Natural killer cell treated with Interleukin-12 subunit alpha and Interleukin-12 subunit beta and Interleukin-15 and Interleukin-18, amount 100 ng/mL, for 72 hours (primary cell): ENCODE results near the gene TSPAN9. TPM values are rescaled to one million over a fixed set of nuclear protein-coding genes. Genes with fewer than 3 reads are reported as not detected.
"Not testable (repeated sequence)": the region's sequence is repeated elsewhere in the genome, so short reads cannot be mapped to it uniquely, and the experiment has no call there.

Experiments
- ATAC-seq, 2 donors: fragments of 150-1000 bp; cut with Tn5 transposase in 1 of 2; sonication (Bioruptor Pico), chemical (Tn5 transposase) in 1 of 2; 2 replicates each; pipeline ENCODE4 v1.10.0; 2021
- DNase-seq: peaks from one replicate; pipeline ENCODE4 v3.0.0; 2022; ENCODE audit warnings: low spot score
- H3K27ac Mint-ChIP-seq, 2 donors: 1 replicate in 1 of 2; 2 replicates in 1 of 2; pipeline ENCODE4 v1.8.0; 2022; ENCODE audit warnings: mixed read lengths in 2 of 2, mild to moderate bottlenecking in 1 of 2, moderate library complexity in 1 of 2
- H3K27me3 Mint-ChIP-seq, 2 donors: 1 replicate in 1 of 2; 2 replicates in 1 of 2; pipeline ENCODE4 v1.8.0; 2022; ENCODE audit warnings: mixed read lengths in 2 of 2
- H3K36me3 Mint-ChIP-seq: one replicate; pipeline ENCODE4 v1.8.0; 2022; ENCODE audit warnings: mixed read lengths
- H3K4me1 Mint-ChIP-seq, 2 donors: 1 replicate in 1 of 2; 2 replicates in 1 of 2; pipeline ENCODE4 v1.8.0; 2022; ENCODE audit warnings: low read depth in 2 of 2, mixed read lengths in 2 of 2, mild to moderate bottlenecking in 1 of 2
- H3K4me3 Mint-ChIP-seq: one replicate; pipeline ENCODE4 v1.8.0; 2022; ENCODE audit warnings: mixed read lengths
- H3K9me3 Mint-ChIP-seq: 2 replicates; pipeline ENCODE4 v1.8.0; 2022; ENCODE audit warnings: mixed read lengths
- total RNA-seq, 2 donors: library from RNA; stranded (reverse); gene quantifications; one replicate each; pipeline ENCODE4 v1.2.3, GENCODE V29; 2022

Gene TSPAN9
- total RNA-seq, 2 donors from 2014 or later, result 0.10 TPM; not detected in 1

DNA sequence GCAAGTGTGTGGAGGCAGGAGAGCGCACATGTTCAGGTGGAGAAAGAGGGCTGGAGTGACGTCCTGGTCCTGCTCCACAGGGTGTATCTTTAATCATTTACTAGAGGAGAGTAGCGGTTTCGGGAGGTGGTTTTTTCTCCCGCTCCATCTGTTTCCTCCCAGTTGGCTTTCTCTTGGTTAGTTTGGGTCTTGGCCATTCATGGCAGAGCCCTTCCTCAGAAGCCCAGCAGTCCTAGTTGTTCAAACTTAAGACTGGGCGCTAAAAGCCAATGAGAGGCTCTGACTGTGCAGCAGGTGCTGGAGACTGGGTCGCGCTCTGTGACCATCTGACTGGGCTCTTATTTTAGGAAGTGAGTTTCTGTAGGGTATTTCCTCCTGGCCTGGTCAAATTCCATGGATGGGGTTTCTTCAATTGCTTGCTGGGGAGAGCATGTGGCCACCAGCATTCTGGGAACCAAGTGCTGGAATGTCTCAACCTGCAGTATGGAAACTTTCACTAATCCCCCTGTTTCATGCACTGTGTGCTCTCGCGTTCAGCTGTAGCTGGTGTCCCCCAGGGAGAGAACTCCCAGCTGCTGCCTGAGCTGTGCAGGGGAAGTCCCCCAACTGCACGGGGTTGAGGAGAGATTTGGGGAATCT is 27.4 kb upstream of the TSPAN9 start:
- no peak overlapping the region for H3K27ac Mint-ChIP-seq
- ATAC-seq, result no peak
- H3K4me3 Mint-ChIP-seq, result no peak overlapping the region
- no peaks in the 10 kb centered on the region for H3K36me3 Mint-ChIP-seq
- H3K27me3 Mint-ChIP-seq, result peaks cover 0 to 14% of the 10 kb centered on the region in 2 donors
- no peaks in the 10 kb centered on the region for H3K9me3 Mint-ChIP-seq
- H3K4me1 Mint-ChIP-seq, result no peaks in the 10 kb centered on the region
- DNase-seq, result no peak

DNA sequence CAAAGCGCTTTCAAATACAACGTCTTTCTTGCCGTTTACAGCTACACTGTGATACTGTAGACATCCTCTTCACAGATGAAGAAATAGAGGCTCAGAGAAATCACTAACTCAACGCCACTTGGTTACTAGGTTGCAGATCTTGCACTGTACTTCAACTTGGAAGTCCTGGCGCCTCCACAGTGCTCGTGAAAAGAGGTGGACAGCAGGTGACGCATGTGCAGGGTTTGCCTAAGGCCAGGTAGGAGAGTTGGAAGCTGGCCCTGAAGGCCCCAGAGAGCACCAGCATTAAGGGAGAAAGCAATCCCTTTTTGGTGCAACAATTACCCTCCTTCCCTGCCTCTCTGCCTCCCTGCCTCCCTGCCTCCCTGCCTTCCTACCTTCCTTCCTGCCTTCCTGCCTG is 22.8 kb upstream of the TSPAN9 start:
- Mint-ChIP-seq H3K27me3 (peaks cover 0 to 9% of the 10 kb centered on the region in 2 donors), H3K4me1 (no peaks in the 10 kb centered on the region), H3K27ac (no peak overlapping the region), H3K36me3 (no peaks in the 10 kb centered on the region), H3K9me3 (no peaks in the 10 kb centered on the region), H3K4me3 (no peak overlapping the region)
- DNase-seq (no peak), ATAC-seq (no peak)

- no peak for ATAC-seq
- Mint-ChIP-seq H3K4me3 (no peak overlapping the region), H3K27ac (no peak overlapping the region), H3K4me1 (no peaks in the 10 kb centered on the region), H3K36me3 (no peaks in the 10 kb centered on the region), H3K27me3 (peaks cover 6 to 13% of the 10 kb centered on the region in 2 donors), H3K9me3 (no peaks in the 10 kb centered on the region)
- no peak for DNase-seq
These were observed 22.0 kb upstream of the TSPAN9 start for GRCh38 chr12:3055026-3055703.

GRCh38 chr12:3055704-3056467 is 21.3 kb upstream of the TSPAN9 start:
- H3K4me3 Mint-ChIP-seq, result no peak overlapping the region

GRCh38 chr12:3061059-3061458 is 16.1 kb upstream of the TSPAN9 start:
- H3K9me3 Mint-ChIP-seq, result no peaks in the 10 kb centered on the region
- ATAC-seq, result peak in 1 of 2 donors; percentile 17
- H3K27ac Mint-ChIP-seq, result no peak overlapping the region
- H3K4me1 Mint-ChIP-seq, result no peaks in the 10 kb centered on the region
- no peak overlapping the region for H3K4me3 Mint-ChIP-seq
- H3K27me3 Mint-ChIP-seq, result peaks cover 28 to 46% of the 10 kb centered on the region in 2 donors
- no peak for DNase-seq
- peaks cover 9% of the 10 kb centered on the region for H3K36me3 Mint-ChIP-seq

More at GRCh38 chr12:3055704-3056467, 21.3 kb upstream of the TSPAN9 start:
- DNase-seq (no peak), ATAC-seq (no peak)
- H3K36me3 Mint-ChIP-seq, result no peaks in the 10 kb centered on the region
- H3K9me3 Mint-ChIP-seq, result no peaks in the 10 kb centered on the region
- H3K27ac Mint-ChIP-seq, result no peak overlapping the region
- H3K4me1 Mint-ChIP-seq, result no peaks in the 10 kb centered on the region
- peaks cover 11 to 14% of the 10 kb centered on the region in 2 donors for H3K27me3 Mint-ChIP-seq

- Mint-ChIP-seq H3K27ac (no peak overlapping the region), H3K36me3 (peaks cover 9% of the 10 kb centered on the region), H3K9me3 (no peaks in the 10 kb centered on the region), H3K4me1 (no peaks in the 10 kb centered on the region), H3K27me3 (peaks cover 30 to 46% of the 10 kb centered on the region in 2 donors), H3K4me3 (no peak overlapping the region)
- peak in 1 of 2 donors; percentile 20 for ATAC-seq
- DNase-seq, result no peak
These were observed 15.5 kb upstream of the TSPAN9 start for GRCh38 chr12:3061501-3062215.

DNA sequence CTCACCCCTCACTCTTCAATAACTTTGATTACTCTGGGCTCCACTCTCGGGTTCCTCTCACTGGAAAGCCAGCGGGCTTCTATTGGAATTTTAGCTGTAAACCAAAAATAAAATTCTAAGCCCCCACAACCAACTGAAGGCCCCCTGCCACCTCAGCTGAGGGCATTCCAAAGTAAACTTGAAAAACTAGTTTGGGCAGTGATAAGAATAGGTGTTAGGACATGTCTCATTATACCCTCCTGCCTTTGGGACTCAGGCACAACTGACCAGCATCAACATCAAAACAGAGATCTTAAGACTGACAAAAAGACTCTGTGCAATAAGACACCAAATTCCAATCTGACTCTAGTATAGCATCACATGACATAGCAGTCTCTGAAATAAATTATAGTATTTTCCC is 11.9 kb upstream of the TSPAN9 start:
- Mint-ChIP-seq H3K27me3 (peaks cover 38 to 46% of the 10 kb centered on the region in 2 donors), H3K4me1 (no peaks in the 10 kb centered on the region), H3K27ac (no peak overlapping the region), H3K9me3 (no peaks in the 10 kb centered on the region), H3K4me3 (no peak overlapping the region), H3K36me3 (peaks cover 9% of the 10 kb centered on the region)
- no peak for DNase-seq
- no peak for ATAC-seq

DNA sequence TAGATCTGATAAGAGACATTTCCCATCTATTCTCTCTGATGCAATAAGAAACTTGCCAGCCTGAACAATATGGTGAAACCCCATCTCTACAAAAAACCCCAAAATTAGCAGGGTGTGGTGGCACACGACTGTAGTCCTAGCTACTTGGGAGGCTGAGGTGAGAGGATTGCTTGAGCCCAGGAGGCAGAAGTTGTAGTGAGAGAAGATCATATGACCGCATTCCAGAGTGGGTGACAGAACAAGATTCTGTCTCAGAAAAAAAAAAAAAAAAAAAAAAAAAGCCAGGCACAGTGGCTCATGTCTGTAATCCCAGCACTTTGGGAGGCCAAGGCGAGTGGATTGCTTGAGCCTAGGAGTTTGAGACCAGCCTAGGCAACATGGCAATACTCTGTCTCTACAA is 11.3 kb upstream of the TSPAN9 start:
- not testable (repeated sequence) for H3K36me3 Mint-ChIP-seq, H3K4me3 Mint-ChIP-seq, ATAC-seq, H3K9me3 Mint-ChIP-seq, H3K4me1 Mint-ChIP-seq, DNase-seq, H3K27ac Mint-ChIP-seq
- peaks cover 35 to 42% of the 10 kb centered on the region in 2 donors for H3K27me3 Mint-ChIP-seq

GRCh38 chr12:3069714-3070113 is 7.5 kb upstream of the TSPAN9 start:
- DNase-seq, result no peak
- H3K36me3 Mint-ChIP-seq, result no peaks in the 10 kb centered on the region
- no peaks in the 10 kb centered on the region for H3K4me1 Mint-ChIP-seq
- ATAC-seq, result no peak
- H3K9me3 Mint-ChIP-seq, result no peaks in the 10 kb centered on the region
- no peak overlapping the region for H3K4me3 Mint-ChIP-seq
- no peak overlapping the region for H3K27ac Mint-ChIP-seq
- H3K27me3 Mint-ChIP-seq, result peaks cover 6 to 14% of the 10 kb centered on the region in 2 donors

- peaks cover 13 to 16% of the 10 kb centered on the region in 2 donors for H3K27me3 Mint-ChIP-seq
- no peak overlapping the region for H3K4me3 Mint-ChIP-seq
- H3K27ac Mint-ChIP-seq, result no peak overlapping the region
These were observed 6.1 kb upstream of the TSPAN9 start for GRCh38 chr12:3071107-3071506.

DNA sequence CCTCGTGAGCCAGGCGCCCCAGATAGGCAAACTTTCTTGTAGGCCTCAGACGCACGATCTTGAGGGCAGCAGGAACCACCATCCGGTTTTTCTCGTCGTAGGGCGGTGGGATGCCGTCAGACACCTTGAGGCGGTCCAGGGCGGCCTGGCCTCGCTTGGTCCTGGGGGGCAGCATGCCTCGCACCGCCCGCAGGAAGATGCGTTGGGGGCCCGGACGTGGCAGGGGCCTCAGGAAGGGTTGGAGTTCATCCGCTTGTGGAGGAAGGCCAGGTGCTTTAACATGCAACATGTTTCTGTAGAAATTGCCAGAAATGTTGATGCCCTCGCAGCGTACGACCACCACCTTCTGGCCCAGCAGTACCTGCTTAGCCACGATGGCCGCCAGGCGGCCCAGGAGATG is 5.5 kb upstream of the TSPAN9 start:
- H3K9me3 Mint-ChIP-seq, result no peaks in the 10 kb centered on the region

More at GRCh38 chr12:3071107-3071506, 6.1 kb upstream of the TSPAN9 start:
- no peak for DNase-seq
- ATAC-seq, result no peak
- Mint-ChIP-seq H3K36me3 (no peaks in the 10 kb centered on the region), H3K4me1 (no peaks in the 10 kb centered on the region), H3K9me3 (no peaks in the 10 kb centered on the region)

GRCh38 chr12:3073438-3074250 is 3.5 kb upstream of the TSPAN9 start:
- ATAC-seq (peak in 1 of 2 donors; percentile 51), DNase-seq (peak; percentile 84)
- peaks cover 0 to 5% of the 10 kb centered on the region in 2 donors for H3K4me1 Mint-ChIP-seq
- no peak overlapping the region for H3K4me3 Mint-ChIP-seq
- no peak overlapping the region for H3K27ac Mint-ChIP-seq
- peaks cover 11 to 13% of the 10 kb centered on the region in 2 donors for H3K27me3 Mint-ChIP-seq
- H3K36me3 Mint-ChIP-seq, result no peaks in the 10 kb centered on the region
- H3K9me3 Mint-ChIP-seq, result no peaks in the 10 kb centered on the region

More for the DNA sequence above, 5.5 kb upstream of the TSPAN9 start:
- Mint-ChIP-seq H3K36me3 (no peaks in the 10 kb centered on the region), H3K27me3 (peaks cover 13 to 14% of the 10 kb centered on the region in 2 donors), H3K4me1 (no peaks in the 10 kb centered on the region), H3K4me3 (no peak overlapping the region), H3K27ac (no peak overlapping the region)
- ATAC-seq (no peak), DNase-seq (no peak)

DNA sequence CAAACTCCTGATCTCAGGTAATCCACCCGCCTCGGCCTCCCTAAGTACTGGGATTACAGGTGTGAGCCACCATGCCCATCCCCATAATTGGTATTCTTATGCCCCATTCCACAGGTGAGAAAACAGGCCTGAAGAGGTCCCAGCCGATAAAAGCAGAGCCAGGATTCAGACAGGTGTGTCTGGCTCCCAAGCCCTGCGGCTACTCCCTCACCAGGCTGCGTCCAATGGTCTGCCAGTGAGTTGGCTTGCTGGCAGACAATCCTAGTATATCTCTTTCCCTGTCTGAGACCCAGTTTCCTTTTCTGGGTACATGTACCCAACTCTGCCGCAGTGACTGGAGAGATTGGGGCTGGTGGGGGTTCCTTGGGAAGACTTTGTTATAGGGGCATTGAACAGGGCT is 1.9 kb upstream of the TSPAN9 start:
- H3K27me3 Mint-ChIP-seq, result peaks cover 7 to 8% of the 10 kb centered on the region in 2 donors
- no peaks in the 10 kb centered on the region for H3K9me3 Mint-ChIP-seq
- H3K27ac Mint-ChIP-seq, result no peak overlapping the region
- no peak for ATAC-seq
- no peak for DNase-seq
- H3K4me3 Mint-ChIP-seq, result peak overlapping the region; percentile 42
- peaks cover 0 to 5% of the 10 kb centered on the region in 2 donors for H3K4me1 Mint-ChIP-seq
- H3K36me3 Mint-ChIP-seq, result no peaks in the 10 kb centered on the region
